Measurements from ENCODE around the gene CTBP1.

CTBP1 gene

GRCh38 chr4:1236103-1236641 is 12.8 kb downstream of the CTBP1 start:
- DNase-seq, result no peak

- no peak for DNase-seq
Observed at GRCh38 chr4:1235381-1236102, 13.4 kb downstream of the CTBP1 start.

- DNase-seq, result no peak
Observed at GRCh38 chr4:1234811-1235292, 14.1 kb downstream of the CTBP1 start.

GRCh38 chr4:1234309-1234695 is 14.6 kb downstream of the CTBP1 start:
- no peak for DNase-seq

DNA sequence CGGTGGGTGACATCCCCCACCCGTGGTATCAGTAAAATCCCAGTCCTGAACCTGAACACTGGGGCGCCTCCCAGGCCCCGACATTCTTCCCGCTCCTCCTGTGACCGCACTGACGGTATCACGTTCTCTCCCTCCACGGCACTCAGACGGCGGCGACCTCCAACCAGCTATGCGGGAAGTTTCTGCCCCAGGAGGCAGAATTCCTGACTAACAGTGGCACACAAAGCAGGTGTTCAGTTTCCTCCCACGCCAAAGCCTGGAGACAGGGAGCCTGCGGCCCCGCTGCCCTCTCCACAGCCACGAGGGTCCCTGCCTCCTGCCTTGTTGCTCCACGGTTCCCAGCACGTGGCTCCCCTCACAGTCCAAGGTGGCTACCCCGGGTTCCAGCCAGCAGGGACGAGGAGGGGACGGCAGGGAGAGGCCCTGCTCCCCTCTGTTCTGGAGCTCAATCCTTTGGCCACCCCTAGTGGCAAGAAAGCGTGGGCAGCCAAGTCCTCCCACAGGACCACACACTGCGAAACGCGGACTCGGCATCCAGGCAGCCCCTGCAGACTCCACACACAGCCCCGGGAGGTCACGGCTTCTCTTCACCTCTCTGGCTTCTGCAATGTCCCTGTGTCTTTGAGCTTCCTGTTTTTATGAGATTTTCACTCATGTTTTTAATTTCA is 15.2 kb downstream of the CTBP1 start:
- DNase-seq, result no peak

DNA sequence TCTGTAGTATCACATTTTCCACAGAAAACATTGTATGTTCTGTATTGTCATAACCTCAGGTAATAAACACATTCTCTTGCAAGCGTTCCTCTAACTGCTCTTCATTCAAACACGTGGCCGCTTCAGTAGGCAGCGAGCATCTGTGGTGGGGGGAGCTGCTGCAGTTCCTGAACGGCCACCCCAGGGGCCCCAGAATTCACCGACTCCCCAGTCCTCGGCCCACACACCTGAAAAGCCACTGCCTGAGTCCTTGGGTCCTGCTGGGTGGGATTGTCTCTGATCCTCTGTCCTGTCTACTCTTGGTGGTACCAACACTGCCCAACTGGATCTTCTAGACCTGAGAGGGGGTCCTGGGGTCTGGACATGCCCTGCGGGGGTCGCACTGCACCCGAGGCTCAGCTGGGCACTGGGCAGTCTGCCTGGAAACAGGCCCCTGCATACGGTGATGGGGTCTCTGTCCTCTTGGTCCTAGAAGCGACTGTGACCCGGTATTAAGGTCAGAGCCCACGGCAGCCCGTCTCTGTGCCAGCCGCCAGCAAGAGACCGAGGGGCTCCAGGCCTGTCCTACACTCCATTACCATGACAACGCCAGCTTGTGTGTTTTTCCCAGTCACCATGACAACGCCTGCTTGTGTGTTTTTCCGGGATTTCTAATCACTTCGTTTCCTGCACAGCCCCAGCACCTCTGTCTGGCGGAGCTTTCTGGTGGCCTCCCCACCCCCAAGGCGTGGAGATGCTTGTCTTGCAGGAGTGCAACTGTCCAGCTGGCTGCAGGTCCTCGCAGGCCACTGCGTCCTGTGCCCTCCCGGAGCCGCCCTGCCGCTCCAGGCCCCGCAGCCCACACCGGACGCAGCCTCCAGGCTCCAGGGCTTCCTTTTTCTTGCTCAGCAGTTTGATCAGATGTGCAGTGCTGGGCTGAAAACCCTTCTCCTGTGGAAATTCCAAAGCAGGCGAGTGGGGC is 16.0 kb downstream of the CTBP1 start:
- no peak for DNase-seq

DNA sequence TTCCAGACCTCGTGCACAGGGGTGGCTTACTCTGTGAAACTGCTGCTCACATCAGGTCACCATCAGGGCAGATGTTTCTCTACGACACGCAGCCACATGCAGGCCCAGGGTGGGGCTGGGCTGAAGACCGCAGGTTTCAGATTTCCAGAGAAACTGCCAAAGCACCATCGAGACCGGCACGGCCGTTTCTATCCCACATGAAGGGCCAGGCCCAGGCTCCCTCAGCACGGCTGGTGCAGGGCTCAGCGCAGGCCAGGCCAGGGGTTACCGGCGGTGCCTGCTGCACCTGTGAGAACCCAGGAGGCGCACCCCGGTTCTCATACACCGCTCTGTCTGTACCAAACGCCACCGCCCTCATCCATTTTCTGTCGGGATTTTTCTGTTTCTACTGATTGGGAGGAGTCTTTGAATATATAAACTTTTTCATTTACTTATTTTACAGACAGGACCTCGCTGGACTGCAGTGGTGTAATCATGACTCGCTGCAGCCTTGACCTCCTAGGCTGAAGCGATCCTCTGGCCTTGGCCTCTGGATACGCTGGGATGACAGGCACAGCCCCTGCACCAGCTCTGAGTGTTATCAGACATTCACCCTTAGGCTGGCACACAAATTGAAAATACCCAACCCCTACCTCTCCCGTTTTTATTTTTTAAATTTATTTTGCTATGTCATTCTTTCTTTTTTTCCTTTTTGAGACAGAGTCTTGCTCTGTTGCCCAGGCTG is 17.1 kb downstream of the CTBP1 start:
- DNase-seq, result no peak

DNA sequence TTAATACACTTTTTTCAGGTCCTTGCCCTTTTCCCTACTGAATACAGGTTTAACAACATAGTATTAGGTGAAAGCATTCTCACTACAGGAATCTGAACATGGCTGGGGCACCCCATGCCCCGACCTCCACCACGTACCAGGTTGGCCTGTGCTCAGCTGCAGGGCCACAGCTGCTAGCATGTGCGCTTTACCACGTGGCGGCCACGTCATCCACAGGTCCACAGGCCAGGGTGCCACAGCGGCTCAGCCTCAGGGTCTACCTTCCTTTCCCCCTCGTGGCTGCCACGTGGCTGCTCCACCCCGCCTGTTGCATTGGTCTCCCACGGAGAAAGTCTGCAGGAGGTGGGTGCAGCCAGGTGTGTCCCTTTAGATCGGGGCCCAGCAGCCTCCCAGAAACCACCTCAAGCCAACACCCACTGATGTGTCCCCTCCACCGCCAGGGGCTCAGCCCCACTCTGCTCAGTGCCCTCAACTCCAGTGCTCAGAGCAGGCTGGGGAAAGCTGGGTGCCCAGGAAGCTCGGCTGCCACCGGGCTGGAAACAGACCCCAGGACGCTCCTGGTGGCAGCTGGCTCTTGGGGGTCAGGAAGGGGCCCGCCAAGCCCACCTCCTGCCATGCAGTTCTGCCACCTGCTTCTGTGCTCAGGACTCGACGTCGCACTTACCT is 17.8 kb downstream of the CTBP1 start:
- no peak for DNase-seq

DNA sequence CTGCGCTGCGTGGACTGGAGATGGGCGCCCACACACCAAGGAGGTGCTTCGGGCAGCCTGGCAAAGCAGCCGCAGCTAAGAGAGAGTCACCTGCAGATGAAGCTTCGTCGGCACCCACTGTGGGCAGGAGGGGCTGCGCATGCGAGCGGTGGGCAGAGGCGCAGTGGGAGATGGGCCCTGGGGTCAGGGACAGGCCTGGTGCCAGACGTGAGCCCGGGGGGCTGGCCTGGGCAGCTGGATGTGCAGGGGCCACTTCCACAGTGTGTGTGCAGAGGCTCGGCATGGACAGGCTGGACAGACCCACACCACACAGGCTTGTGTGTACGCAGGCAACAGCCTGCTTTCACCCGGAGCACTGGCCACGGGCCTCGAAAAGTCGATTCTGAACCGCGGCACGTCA is 18.6 kb downstream of the CTBP1 start:
- DNase-seq, result no peak

GRCh38 chr4:1229117-1229849 is 19.6 kb downstream of the CTBP1 start:
- DNase-seq, result no peak

GRCh38 chr4:1227816-1228215 is 21.1 kb downstream of the CTBP1 start:
- no peak for DNase-seq

- no peak for DNase-seq
Observed at GRCh38 chr4:1226598-1226997, 22.3 kb downstream of the CTBP1 start.

DNA sequence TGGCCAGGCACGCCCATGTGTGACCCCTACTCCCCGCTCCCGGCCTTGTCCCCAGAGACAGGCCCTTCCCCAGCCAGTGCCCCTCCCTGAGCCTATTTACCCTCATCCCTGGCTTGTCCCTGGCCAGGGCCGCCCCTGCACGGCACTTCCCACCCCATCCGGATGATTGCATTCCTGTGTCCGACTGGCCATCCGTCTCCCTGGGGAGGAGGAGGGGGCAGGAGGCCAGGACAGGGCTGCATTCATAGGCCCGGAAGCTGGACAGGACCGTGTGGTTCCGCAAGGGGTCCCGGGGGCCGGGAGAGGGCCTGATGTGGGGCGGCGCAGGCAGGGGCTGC is 22.8 kb downstream of the CTBP1 start:
- DNase-seq, result no peak

- no peak for DNase-seq
Observed at GRCh38 chr4:1225272-1226143, 23.4 kb downstream of the CTBP1 start.

DNA sequence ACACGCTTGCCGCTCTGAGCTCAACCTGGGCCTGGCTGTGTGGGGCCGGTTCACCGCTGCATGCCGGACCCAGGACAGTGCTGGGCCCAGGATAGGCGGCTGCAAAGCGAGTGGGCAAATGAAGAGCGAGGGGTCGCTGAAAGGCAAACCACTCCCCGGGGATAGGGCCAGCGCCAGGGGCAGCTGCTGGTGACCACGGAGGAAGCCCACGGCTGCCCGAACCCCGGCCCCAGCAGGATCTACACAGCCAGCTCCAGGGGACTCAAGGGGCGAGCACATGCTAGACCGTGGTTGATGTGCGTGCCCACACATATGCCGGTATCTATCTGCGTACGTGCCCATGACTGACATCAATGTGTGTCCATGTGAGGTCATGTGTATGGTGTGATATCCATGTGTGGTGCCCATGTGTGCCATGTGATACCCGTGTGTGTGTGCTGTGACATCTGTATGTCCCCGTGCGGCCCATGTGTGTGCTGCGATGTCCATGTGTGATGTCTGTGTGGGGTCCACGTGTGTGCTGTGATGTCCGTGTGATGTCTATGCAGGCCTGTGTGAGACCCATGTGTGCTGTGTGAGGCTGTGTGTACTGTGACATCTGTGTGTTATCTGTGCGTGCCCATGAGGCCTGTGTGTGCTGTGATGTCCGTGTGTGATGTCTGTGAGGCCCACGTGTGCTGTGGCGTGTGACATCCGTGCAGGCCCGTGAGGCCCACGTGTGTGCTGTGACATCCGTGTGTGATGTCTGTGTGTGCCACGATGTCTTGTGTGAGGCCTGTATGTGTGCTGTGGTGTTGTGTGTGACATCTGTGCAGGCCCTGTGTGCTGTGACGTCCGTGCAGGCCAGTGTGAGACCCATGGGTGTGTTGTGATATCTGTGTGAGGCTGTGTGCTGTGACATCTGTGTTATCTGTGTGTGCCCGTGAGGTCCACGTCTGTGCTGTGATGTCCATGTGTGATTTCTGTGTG is 24.8 kb downstream of the CTBP1 start:
- no peak for DNase-seq

DNA sequence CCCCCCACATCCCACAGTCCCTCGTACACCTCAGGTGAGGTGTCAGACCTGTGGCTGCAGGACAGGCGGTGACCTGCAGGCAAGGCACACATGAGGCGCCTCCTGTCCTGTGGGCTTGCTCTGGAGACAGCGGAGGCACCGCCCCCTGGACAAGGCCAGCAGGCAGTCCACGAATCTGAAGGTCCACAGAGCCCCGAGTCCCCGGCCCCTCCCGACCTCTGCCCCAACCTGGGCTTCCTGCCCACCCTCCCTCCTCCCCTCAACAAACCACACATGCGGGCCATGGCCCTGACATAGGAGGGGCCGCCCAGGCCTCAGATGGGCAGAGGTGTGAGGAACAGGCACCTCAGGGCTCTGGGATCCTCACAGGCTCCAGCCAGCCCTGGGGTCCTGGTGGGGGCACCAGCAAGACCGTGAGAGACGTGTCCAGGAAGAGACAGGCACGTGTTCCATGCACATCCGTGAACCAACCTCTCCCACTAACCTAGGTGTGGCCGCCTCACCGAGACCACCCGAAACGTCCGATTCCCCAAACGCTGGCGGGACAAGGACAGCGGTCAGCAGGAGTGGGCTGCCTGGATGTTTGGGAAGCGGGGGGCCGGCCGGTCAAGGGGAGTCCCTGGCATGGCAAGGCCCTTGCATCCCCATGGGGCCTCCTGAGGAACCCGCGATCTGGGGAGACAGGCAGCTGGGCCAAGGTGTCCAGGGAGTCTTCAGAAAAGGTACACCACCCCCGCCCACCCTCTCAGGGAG is 25.8 kb downstream of the CTBP1 start:
- DNase-seq, result no peak

GRCh38 chr4:1222036-1222789 is 26.7 kb downstream of the CTBP1 start:
- no peak for DNase-seq
